Measurements from ENCODE around the gene BAAT.

DNA sequence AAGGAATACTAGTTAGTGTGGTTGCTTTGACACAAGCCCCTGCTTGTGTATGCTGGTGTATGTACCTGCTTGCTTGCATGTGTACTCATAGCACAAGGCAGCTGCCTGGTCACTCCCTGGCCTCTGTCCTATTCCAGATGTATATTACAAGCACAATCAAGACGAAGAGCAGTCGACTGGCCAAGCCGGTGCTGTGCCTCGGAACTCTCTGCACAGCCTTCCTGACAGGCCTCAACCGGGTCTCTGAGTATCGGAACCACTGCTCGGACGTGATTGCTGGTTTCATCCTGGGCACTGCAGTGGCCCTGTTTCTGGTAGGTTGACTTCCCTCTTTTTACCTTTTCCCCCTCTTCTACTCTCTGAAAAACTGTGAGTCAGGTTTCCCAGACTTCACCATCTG, 72.1 kb downstream of the BAAT start:
- no peak for TF ChIP-seq CTCF (IDR thresholded peaks at IDR 0.05 in 2 of 3, conservative IDR thresholded peaks at IDR 0.05 in 1 of 3; ENCODE audit: borderline replicate concordance in 1 of 3, insufficient read depth in 1 of 3, low read depth in 2 of 3, low read length in 2 of 3)
- TF ChIP-seq POLR2A (IDR thresholded peaks at IDR 0.05; ENCODE audit: borderline replicate concordance, extremely low read depth, insufficient read depth, insufficient read length): no peak
- no peak for TF ChIP-seq CEBPB (IDR thresholded peaks at IDR 0.05; ENCODE audit: low read depth)
- no peak for TF ChIP-seq YY1 (IDR thresholded peaks at IDR 0.05; ENCODE audit: extremely low read depth, insufficient replicate concordance, low read depth, low read length)
- TF ChIP-seq ELF1 (IDR thresholded peaks at IDR 0.05; ENCODE audit: borderline replicate concordance, low read depth): no peak
- TF ChIP-seq, protein P1, sequence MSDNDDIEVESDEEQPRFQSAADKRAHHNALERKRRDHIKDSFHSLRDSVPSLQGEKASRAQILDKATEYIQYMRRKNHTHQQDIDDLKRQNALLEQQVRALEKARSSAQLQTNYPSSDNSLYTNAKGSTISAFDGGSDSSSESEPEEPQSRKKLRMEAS (IDR thresholded peaks at IDR 0.05): no peak
- TF ChIP-seq JUND (IDR thresholded peaks at IDR 0.05): no peak
